Measurements from ENCODE around the gene IMPG2. TPM values are rescaled to one million over a fixed set of nuclear protein-coding genes. Genes with fewer than 3 reads are reported as not detected.

Gene IMPG2
- total RNA-seq, 1 experiment from 2014 or later, result 0.04 TPM

GRCh38 chr3:101193957-101194356 is 126.4 kb downstream of the IMPG2 start:
- H4K20me1 ChIP-seq (ENCODE audit: control insufficient read depth, insufficient read depth, insufficient read length), result no peaks in the 10 kb centered on the region
- H3K4ac ChIP-seq (ENCODE audit: low read depth, low read length), result no peak overlapping the region
- H3K79me1 ChIP-seq (ENCODE audit: insufficient read depth, low read depth, low read length, poor library complexity, severe bottlenecking), result no peaks in the 10 kb centered on the region
- H3K36me3 Mint-ChIP-seq (ENCODE audit: insufficient read depth in 1 of 3, low read depth in 3 of 3), result no peaks in the 10 kb centered on the region
- no peak overlapping the region for H3K9ac ChIP-seq (ENCODE audit: extremely low read depth, insufficient read length, low read length)
- H4K5ac ChIP-seq (ENCODE audit: insufficient read length, low read depth, low read length), result no peak overlapping the region
- WGBS (ENCODE audit: extremely low coverage, insufficient read length, low lambda C conversion rate), result no CpG with 5 or more reads among the region's 3 CpGs
- H3K23ac ChIP-seq (ENCODE audit: insufficient read length, low read depth, low read length), result no peak overlapping the region
- DNase-seq, result no peak
- no peaks in the 10 kb centered on the region for H3K23me2 ChIP-seq (ENCODE audit: insufficient read length, low read depth, low read length, poor library complexity, severe bottlenecking)
- H3K27ac Mint-ChIP-seq, result no peak overlapping the region
- no peak overlapping the region for H2BK120ac ChIP-seq (ENCODE audit: low read depth, low read length, poor library complexity, severe bottlenecking)
- no peak overlapping the region for H2BK15ac ChIP-seq (ENCODE audit: low read depth, low read length)
- no peaks in the 10 kb centered on the region for H3K4me1 ChIP-seq (ENCODE audit: insufficient read depth, low read length)
- no peaks in the 10 kb centered on the region for H3K27me3 Mint-ChIP-seq (ENCODE audit: low read depth)
- H3K4me2 ChIP-seq (ENCODE audit: insufficient read depth, insufficient read length, low read length), result no peak overlapping the region
- H2BK20ac ChIP-seq (ENCODE audit: low read depth, low read length, poor library complexity, severe bottlenecking), result no peak overlapping the region
- no peaks in the 10 kb centered on the region for H3K27me3 ChIP-seq (ENCODE audit: insufficient read depth, low read length)
- no peak overlapping the region for H2AFZ ChIP-seq (ENCODE audit: low read length)
- H3K9me3 Mint-ChIP-seq, result peaks cover 0 to 6% of the 10 kb centered on the region in 2 experiments; a peak in 3 of 5 replicates
- H4K8ac ChIP-seq (replicated peaks; ENCODE audit: insufficient read length, low read depth, low read length), result no peak overlapping the region
- H3K56ac ChIP-seq (ENCODE audit: insufficient read length, low read depth, low read length), result no peak overlapping the region
- H2BK5ac ChIP-seq (ENCODE audit: insufficient read length, low read length), result no peak overlapping the region
- no peak for TF ChIP-seq CTCF (conservative IDR thresholded peaks at IDR 0.05)
- H3K14ac ChIP-seq (ENCODE audit: insufficient read depth, low read length), result no peak overlapping the region
- H3K79me2 ChIP-seq (ENCODE audit: insufficient read depth, low read length), result peaks cover 1% of the 10 kb centered on the region; the same call in 1 of the 2 replicates
- no peaks in the 10 kb centered on the region for H3K9me3 ChIP-seq (ENCODE audit: control insufficient read depth, low read depth, low read length)
- H3K4me1 Mint-ChIP-seq, result peaks cover 0 to 5% of the 10 kb centered on the region in 2 experiments; a peak in 2 of 4 replicates
- H2BK12ac ChIP-seq (ENCODE audit: insufficient read length, low read depth, low read length), result no peak overlapping the region
- H4K91ac ChIP-seq (ENCODE audit: insufficient read length, low read depth, low read length), result no peak overlapping the region
- H3T11ph ChIP-seq (ENCODE audit: low read length), result no peak overlapping the region
- no peak overlapping the region for H3K18ac ChIP-seq (ENCODE audit: insufficient read length, low read depth, low read length)
- no peak overlapping the region for H2AK5ac ChIP-seq (ENCODE audit: insufficient read length, low read length)
- no peak overlapping the region for H3K27ac ChIP-seq (ENCODE audit: insufficient read length, low read depth, low read length)
- no peak overlapping the region for H3K4me3 Mint-ChIP-seq

Data from H9 (cell line).